Liver (tissue), 9 donors: ENCODE data around the gene TMEM140. TPM values are rescaled to one million over a fixed set of nuclear protein-coding genes. Genes with fewer than 3 reads are reported as not detected.

Source experiments
- DNase-seq: peaks from one replicate; pipeline ENCODE4 v3.0.0-alpha.2; 2017; ENCODE audit warnings: low spot score
- H3K27ac ChIP-seq, 2 donors: one replicate each; pipeline ENCODE4 v1.7.0; 2013; ENCODE audit warnings: inconsistent platforms in 2 of 2, low read length in 2 of 2, control low read depth in 1 of 2, low read depth in 1 of 2, mild to moderate bottlenecking in 1 of 2
- H3K27me3 ChIP-seq, 4 donors: one replicate each; pipeline versions ENCODE4 v1.6.1 to v1.7.0; 2013; ENCODE audit warnings: low read length in 3 of 4, inconsistent platforms in 1 of 4, mild to moderate bottlenecking in 1 of 4, moderate library complexity in 1 of 4; ENCODE audit not compliant: control insufficient read depth in 4 of 4, insufficient read depth in 4 of 4
- H3K36me3 ChIP-seq, 4 donors: one replicate each; pipeline versions ENCODE4 v1.6.1 to v1.7.0; 2013; ENCODE audit warnings: low read length in 3 of 4, mild to moderate bottlenecking in 3 of 4, low read depth in 1 of 4, moderate library complexity in 1 of 4; ENCODE audit not compliant: control insufficient read depth in 4 of 4, insufficient read depth in 3 of 4
- H3K4me1 ChIP-seq, 4 donors: one replicate each; pipeline versions ENCODE4 v1.6.1 to v1.7.0; 2013; ENCODE audit warnings: low read length in 3 of 4, mild to moderate bottlenecking in 3 of 4, moderate library complexity in 1 of 4; ENCODE audit not compliant: control insufficient read depth in 4 of 4, insufficient read depth in 4 of 4
- H3K4me3 ChIP-seq, 3 donors: one replicate each; pipeline versions ENCODE4 v1.6.1 to v1.7.0; 2013; ENCODE audit warnings: low read length in 3 of 3, control low read depth in 1 of 3, low read depth in 1 of 3, mild to moderate bottlenecking in 1 of 3
- H3K9ac ChIP-seq, 2 donors: one replicate each; pipeline ENCODE4 v1.7.0; 2013; ENCODE audit warnings: low read length in 2 of 2, mild to moderate bottlenecking in 2 of 2, moderate library complexity in 2 of 2, control low read depth in 1 of 2, low read depth in 1 of 2
- H3K9me3 ChIP-seq, 4 donors: one replicate each; pipeline versions ENCODE4 v1.6.1 to v1.7.0; 2013; ENCODE audit warnings: low read length in 3 of 4; ENCODE audit not compliant: control insufficient read depth in 4 of 4
- EGR1 ChIP-seq, 2 donors: IDR thresholded peaks; 2 replicates each; pipeline ENCODE4 v1.6.1; 2016 to 2018; ENCODE audit warnings: antibody characterized with exemption in 2 of 2, low read depth in 2 of 2
- FOXA1 ChIP-seq: IDR thresholded peaks from 2 replicates; pipeline ENCODE4 v1.6.1; 2016; ENCODE audit warnings: antibody characterized with exemption
- FOXA2 ChIP-seq: IDR thresholded peaks from 2 replicates; pipeline ENCODE4 v1.6.1; 2016; ENCODE audit warnings: antibody characterized with exemption
- GABPA ChIP-seq, 2 donors: IDR thresholded peaks in 1 of 2; conservative IDR thresholded peaks in 1 of 2; 2 replicates each; pipeline ENCODE4 v1.6.1; 2016; ENCODE audit warnings: antibody characterized with exemption in 2 of 2, mild to moderate bottlenecking in 1 of 2, moderate library complexity in 1 of 2
- HNF4A ChIP-seq, 2 donors: conservative IDR thresholded peaks; 2 replicates each; pipeline ENCODE4 v1.6.1; 2016; ENCODE audit warnings: antibody characterized with exemption in 2 of 2, mild to moderate bottlenecking in 2 of 2
- HNF4G ChIP-seq: IDR thresholded peaks from 2 replicates; pipeline ENCODE4 v1.6.1; 2016; ENCODE audit warnings: antibody characterized with exemption
- JUND ChIP-seq, 2 donors: IDR thresholded peaks; 2 replicates each; pipeline ENCODE4 v1.6.1; 2016; ENCODE audit warnings: antibody characterized with exemption in 2 of 2
- NR2F2 ChIP-seq: IDR thresholded peaks from 2 replicates; pipeline ENCODE4 v1.6.1; 2016; ENCODE audit warnings: antibody characterized with exemption
- RAD21 ChIP-seq, 2 donors: IDR thresholded peaks; 2 replicates each; pipeline ENCODE4 v1.6.1; 2016; ENCODE audit warnings: antibody characterized with exemption in 2 of 2, mild to moderate bottlenecking in 2 of 2
- REST ChIP-seq: IDR thresholded peaks from 2 replicates; pipeline ENCODE4 v1.6.1; 2016; ENCODE audit warnings: antibody characterized with exemption, mild to moderate bottlenecking
- TAF1 ChIP-seq: conservative IDR thresholded peaks from 2 replicates; pipeline ENCODE4 v1.6.1; 2016; ENCODE audit warnings: antibody characterized with exemption, mild to moderate bottlenecking
- ZBTB33 ChIP-seq: IDR thresholded peaks from 2 replicates; pipeline ENCODE4 v1.6.1; 2016; ENCODE audit warnings: antibody characterized with exemption
- WGBS: extraction: QIAGEN DNeasy Blood & Tissue Kit; methylation state at CpG from one replicate; pipeline ENCODE4 v1.1.7; 2013; 5-methylcytosine and 5-hydroxymethylcytosine counted together
- polyA plus RNA-seq, 2 donors: library from polyadenylated mRNA; stranded (reverse) in 1 of 2; unstranded in 1 of 2; fragments of 200-250 nt in 1 of 2; fragments of >200 nt in 1 of 2; fragmentation: Nextera tagmentation in 1 of 2; extraction: Ambion mirVana in 1 of 2; gene quantifications; one replicate each; pipeline versions ENCODE4 v1.2.1 to v1.2.3, GENCODE V29; 2013 to 2015
- total RNA-seq, 2 donors: library from RNA; depleted of rRNA; stranded (reverse); fragments of >200 nt; gene quantifications; one replicate each; pipeline ENCODE4 v1.2.3, GENCODE V29; 2014
- TF ChIP-seq, protein P1 (sequence below): IDR thresholded peaks from 2 replicates; pipeline ENCODE4 v1.6.1; 2016; ENCODE audit warnings: antibody characterized with exemption
- TF ChIP-seq, protein P2 (sequence below): IDR thresholded peaks from 2 replicates; pipeline ENCODE4 v1.6.1; 2016; ENCODE audit warnings: antibody characterized with exemption
- TF ChIP-seq, protein P3 (sequence below): fragments of 150-350 bp; IDR thresholded peaks from 2 replicates; pipeline ENCODE4 v1.5.1; 2017; ENCODE audit warnings: improper control_type of control experiment, low read depth, low read length; ENCODE audit not compliant: missing input control
- donor health status: healthy.
- donor health status: healthy.
- donor health status: healthy.
- donor health status: healthy.
- donor health status: healthy.

The TMEM140 gene
- total and polyA plus RNA-seq, 4 donors = 22.3 to 34.3 (median 25.9) TPM

DNA sequence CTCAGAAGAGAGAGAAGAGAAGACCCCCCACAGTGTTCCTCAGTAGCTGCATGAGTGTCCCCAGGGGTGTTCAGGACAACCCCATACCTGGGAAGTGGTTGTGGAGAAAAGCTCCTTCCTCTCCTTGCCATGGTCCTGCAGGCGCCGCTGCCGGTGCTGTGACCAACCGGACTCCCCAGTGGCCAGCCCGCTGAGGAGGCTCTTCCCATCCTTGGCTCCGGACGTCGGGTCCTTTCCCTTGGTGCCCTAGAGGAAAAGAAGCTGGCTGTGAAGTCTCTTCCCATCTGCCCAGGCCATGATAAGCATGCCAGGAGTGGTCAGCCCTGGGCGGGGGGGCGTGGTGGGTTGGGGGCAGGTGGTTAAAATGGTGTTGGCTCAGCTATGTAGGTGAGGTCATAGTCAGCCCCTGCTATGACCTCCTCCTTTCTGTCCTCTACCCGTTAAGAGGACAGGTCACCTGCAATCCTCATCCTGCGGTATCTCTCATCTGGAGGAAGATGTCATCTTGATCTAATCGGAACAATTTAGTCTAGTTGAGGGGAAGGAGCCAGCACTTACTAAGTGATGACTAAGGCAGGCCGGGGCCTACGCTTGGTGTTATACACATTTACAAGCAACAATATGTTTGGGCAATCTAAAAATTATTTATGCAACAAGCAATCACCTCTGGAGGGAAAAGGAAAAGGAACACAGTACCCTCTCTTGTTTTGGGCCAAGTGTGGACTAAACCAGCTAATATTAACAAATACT, 50.2 kb downstream of the TMEM140 start:
- Histone ChIP-seq H3K36me3 (peaks cover 19 to 66% (median 47%) of the 10 kb centered on the region in 4 donors), H3K4me1 (no peaks in the 10 kb centered on the region), H3K4me3 (no peak overlapping the region), H3K27me3 (no peaks in the 10 kb centered on the region), H3K9ac (no peak overlapping the region), H3K9me3 (no peaks in the 10 kb centered on the region), H3K27ac (no peak overlapping the region)
- TF ChIP-seq RAD21 (IDR thresholded peaks at IDR 0.05) (no peak), ZBTB33 (no peak), EGR1 (IDR thresholded peaks at IDR 0.05; ENCODE audit: low read depth in 2 of 2) (no peak), JUND (IDR thresholded peaks at IDR 0.05) (no peak), FOXA1 (no peak), NR2F2 (no peak), REST (no peak), HNF4G (no peak), HNF4A (conservative IDR thresholded peaks at IDR 0.05) (no peak), FOXA2 (no peak), GABPA (IDR thresholded peaks at IDR 0.05 in 1 of 2, conservative IDR thresholded peaks at IDR 0.05 in 1 of 2) (no peak), TAF1 (no peak)
- TF ChIP-seq, protein P1, sequence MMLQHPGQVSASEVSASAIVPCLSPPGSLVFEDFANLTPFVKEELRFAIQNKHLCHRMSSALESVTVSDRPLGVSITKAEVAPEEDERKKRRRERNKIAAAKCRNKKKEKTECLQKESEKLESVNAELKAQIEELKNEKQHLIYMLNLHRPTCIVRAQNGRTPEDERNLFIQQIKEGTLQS = no peak
- TF ChIP-seq, protein P2, sequence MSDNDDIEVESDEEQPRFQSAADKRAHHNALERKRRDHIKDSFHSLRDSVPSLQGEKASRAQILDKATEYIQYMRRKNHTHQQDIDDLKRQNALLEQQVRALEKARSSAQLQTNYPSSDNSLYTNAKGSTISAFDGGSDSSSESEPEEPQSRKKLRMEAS = no peak
- TF ChIP-seq, protein P3, sequence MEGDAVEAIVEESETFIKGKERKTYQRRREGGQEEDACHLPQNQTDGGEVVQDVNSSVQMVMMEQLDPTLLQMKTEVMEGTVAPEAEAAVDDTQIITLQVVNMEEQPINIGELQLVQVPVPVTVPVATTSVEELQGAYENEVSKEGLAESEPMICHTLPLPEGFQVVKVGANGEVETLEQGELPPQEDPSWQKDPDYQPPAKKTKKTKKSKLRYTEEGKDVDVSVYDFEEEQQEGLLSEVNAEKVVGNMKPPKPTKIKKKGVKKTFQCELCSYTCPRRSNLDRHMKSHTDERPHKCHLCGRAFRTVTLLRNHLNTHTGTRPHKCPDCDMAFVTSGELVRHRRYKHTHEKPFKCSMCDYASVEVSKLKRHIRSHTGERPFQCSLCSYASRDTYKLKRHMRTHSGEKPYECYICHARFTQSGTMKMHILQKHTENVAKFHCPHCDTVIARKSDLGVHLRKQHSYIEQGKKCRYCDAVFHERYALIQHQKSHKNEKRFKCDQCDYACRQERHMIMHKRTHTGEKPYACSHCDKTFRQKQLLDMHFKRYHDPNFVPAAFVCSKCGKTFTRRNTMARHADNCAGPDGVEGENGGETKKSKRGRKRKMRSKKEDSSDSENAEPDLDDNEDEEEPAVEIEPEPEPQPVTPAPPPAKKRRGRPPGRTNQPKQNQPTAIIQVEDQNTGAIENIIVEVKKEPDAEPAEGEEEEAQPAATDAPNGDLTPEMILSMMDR = no peak
- DNase-seq = no peak
- WGBS = 97% methylated on average over 15 of the region's 15 CpGs
